Fibroblast of upper back skin (primary cell): ENCODE data around the gene OTULIN.

Source experiments
- DNase-seq: peaks from one replicate; pipeline ENCODE4 v3.0.0-alpha.2; 2013

The OTULIN gene

GRCh38 chr5:14699807-14700400, 35.4 kb downstream of the OTULIN start:
- DNase-seq = no peak

- DNase-seq = peak; percentile 25
Measured at GRCh38 chr5:14700478-14701436, 36.2 kb downstream of the OTULIN start.

DNA sequence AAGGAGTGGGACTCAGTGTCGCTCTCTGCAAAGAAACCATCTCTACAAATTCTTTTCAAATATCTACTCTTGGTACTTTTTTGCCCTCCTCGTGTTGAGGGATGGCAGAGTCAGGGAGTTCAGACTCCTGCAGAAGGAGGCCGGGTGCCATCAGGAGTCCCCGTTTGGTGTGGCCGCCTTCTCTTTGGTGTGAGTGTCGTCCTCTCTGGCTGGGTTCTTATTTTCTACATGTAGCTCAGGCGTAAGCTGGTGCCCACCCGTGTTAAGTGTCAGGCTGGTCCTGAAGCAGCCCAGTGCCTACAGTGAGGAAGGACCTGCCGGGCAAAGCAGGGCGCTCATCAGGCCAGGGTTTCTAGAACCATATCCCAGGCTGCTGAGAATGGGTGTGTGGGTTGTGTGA, 37.0 kb downstream of the OTULIN start:
- no peak for DNase-seq

DNA sequence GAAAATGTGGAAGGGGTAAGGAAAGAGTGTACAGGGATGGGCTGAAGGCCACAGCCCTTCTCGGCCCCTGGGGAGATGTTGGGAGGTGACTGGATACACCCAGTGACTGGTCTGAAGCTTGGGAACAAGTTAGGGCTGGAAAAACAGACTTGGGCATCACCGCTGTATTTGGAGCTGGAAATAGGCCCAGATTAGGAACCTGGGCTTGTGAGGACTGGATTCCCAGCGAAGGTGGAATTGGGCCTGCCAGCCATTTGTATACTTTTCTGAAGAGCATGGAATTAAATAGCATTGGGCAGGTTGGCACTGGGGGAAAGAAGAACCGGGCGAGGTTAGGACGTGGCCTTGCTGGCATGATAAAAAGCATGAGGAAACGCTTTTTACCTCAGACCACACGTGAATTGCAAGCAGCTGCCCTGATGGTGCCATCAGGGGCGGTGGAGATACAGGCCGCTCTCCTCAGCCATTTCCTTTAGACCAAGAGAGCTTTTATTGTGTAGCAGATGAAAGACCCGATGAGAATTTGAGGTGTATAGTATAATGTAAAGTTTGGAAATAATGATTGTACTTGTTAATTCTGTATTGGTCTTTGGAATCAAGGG, 37.8 kb downstream of the OTULIN start:
- DNase-seq = no peak

- no peak for DNase-seq
Measured at GRCh38 chr5:14705556-14705955, 41.0 kb downstream of the OTULIN start.

DNA sequence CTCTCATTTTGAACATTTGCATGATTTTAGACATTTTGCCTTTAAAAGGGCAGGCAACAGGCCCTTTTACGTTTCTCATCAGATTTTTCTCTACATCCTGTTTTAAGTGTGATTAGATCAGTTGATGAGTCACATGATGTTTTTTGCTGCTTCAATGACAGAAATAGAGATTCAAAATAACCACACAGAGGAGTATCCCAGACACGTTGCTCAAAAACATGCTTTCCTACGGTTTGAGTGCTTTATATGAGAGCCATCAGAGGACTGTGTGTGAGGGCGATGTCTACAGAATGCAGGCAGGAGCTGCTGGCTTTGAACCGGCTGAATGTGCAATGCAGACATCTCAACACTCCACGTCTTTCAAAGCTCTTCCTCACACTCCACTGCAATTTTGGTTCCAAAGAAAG, 42.1 kb downstream of the OTULIN start:
- peak; percentile 53 for DNase-seq

GRCh38 chr5:14707811-14708390, 43.4 kb downstream of the OTULIN start:
- no peak for DNase-seq

DNA sequence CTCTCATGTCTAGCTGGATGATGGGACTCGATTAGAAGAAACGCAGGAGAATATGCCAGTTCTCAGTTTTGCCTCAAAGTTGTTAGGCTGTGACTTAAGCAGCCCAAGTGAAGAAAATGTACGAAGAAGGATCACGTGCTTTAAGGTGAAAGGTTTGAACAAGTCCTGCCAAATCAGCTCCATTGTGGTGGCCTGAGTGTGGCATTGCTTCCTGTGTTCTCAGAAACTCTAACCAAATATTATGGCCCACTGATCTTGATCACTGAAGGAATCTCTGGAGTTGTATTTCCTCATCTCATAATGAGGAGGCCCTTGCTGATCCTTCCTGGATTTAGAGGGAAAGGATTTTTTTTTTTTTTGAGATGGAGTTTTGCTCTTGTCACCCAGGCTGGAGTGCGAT, 44.0 kb downstream of the OTULIN start:
- no peak for DNase-seq

DNA sequence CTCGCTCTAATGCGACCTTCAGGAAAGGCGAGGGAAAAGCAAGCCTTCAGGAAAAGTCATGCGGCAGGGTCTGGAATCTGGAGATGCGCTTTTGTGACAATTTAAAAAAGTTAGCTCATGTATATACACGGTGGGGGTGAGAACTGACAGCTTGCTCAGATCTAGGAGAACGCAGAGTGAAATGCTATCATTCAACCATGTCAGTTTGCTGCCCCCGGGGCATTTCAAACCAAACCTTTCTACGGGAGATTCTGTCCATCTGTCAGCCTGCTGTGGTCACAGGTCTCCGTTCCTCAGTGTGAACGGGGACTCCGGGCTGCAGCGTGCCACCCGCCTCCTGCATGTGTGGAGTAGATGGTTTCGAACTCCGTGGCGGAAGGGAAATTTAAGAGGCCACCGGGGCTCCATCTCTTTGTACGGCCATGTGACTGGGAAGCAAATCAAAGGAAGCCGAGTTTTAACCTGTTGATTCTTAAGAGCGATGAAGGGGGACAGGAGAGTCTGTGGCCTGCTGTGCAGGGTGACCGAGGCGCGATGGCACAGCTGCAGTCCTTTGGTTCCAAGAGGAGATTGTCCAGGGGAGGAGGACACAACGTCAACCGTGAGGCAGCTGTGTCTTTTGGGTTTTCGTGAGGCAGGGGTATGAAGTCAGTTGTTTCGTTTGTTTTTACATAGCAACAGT, 45.9 kb downstream of the OTULIN start:
- DNase-seq = no peak

DNA sequence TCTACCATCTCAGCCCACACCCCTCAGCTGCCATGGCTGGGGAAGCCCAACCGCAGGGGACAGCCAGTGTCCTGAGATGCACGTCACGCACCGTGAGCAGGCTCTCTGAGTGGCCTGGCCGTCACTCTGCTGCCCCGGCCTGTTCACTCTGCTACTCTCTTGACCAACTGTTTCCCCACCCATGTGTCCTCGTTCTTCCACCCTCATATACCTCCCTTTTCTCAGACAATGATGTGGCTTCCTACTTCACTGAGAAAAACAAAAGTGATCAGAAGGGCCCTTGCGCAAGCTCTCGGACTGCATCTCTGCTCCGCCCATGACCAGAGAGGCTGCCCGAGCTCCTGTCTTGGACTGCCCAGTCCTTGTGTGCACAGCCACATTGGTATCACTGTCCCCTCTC, 47.6 kb downstream of the OTULIN start:
- DNase-seq = no peak

- DNase-seq = no peak
Measured at GRCh38 chr5:14712666-14713065, 48.1 kb downstream of the OTULIN start.

DNA sequence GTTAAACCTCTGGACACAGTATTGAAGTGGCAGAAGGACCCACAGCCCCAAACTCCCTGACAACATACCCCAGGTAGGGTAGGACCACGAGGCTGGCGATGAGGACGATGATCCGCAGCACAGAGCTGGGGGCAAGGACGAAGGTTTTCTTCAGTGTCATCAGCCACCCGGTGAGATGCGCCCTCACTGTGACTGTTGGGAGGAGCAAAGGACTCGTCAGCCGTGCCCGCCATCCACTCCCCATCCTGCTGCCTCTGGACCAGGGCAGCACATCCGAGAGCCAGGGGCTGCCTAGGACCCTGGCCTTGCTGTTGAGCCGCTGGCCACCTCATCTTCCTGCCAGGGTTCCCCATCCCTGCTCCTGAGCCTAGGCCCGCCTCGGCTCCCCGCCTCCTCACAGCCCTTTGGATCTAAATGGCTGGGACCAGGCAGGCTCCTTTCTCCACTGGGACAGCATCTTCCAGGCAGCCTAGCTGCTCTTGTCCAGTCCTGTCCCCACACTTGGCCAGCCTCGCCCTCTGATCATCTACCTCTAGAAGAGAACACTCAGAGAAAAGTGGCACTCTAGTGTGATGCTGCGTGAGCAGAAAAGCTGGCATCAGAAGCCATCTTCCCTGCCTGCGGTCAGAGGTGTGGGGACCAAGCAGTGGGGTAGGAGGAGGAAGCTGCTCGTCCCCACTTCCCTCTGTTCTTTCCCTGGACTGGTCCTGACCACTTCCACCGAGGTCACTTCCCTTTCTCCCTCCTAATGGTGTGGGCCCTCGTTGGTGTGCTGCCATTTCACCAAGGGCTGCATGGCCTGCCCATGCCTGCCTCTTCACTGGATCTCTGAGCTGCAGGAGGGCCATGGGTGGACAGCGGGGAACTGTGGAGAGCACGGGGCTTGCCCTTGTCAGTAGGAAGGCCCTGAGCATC, 49.2 kb downstream of the OTULIN start:
- DNase-seq = no peak

GRCh38 chr5:14714706-14715105, 50.2 kb downstream of the OTULIN start:
- DNase-seq = peak; percentile 10

GRCh38 chr5:14715481-14715880, 51.0 kb downstream of the OTULIN start:
- DNase-seq = peak; percentile 45

- no peak for DNase-seq
Measured at GRCh38 chr5:14716755-14717752, 52.5 kb downstream of the OTULIN start.

GRCh38 chr5:14718778-14719177, 54.3 kb downstream of the OTULIN start:
- DNase-seq = no peak

- peak; percentile 67 for DNase-seq
Measured at GRCh38 chr5:14720236-14720923, 55.9 kb downstream of the OTULIN start.

DNA sequence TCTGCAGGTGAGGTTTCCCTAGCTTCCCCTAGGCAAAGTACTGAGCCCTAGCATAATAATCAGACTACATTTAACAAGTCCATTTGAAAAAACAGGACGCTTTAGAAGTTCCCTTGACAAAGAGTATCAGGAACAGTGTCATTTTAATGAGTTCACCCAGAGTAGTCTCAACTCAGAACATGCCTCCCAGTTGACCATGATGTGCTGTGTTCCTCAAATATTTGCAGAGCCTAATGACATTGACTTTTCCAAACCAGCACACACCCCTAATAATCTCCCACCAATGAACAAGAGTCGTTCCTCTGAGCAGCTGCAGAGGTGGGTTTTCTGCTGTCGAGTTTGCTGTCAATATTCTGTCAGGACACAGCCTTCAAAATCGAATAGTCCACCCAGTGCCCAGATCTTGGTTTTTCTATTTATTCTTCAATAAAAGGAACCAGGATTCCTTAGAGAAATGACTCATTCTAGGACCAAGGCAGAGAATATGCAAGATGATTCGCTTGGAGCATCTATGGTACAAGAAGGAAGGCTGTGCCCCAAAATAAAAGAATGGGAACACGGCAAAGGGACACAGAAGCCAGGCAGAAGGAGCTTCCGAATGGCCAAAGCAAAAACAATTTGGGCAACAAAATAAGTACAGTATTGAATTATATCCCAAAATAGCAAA, 57.6 kb downstream of the OTULIN start:
- peak; percentile 18 for DNase-seq

DNA sequence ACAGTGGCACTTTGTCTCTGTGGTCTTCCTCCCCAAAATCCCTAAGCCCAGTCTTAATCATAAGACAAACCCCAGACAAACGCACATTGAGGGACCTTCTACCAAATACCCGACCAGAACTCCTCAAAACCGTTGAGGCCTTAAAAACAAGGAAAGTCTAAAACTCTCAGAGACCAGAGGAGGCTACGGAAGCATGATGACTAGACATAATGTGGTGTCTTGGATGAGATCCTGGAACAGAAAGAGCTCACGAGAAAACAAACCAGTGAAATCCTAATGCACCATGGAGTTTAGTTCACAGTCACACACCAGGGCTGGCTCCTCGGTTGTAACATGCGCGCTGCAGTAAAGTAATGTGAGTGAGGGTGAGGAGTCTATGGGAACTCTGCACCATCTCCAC, 58.4 kb downstream of the OTULIN start:
- DNase-seq = no peak
